RWPE2 (cell line): ENCODE measurements around the gene CFI.

Experiments
- ATAC-seq: fragments of 200-7000 bp; cut with Tn5 transposase; 3 replicates; pipeline ENCODE4 v1.9.1; 2021; ENCODE audit warnings: low read depth
- DNase-seq: peaks from one replicate; pipeline ENCODE4 v3.0.0-alpha.2; 2020; ENCODE audit warnings: low spot score
- H3K27ac ChIP-seq: fragments of 450-650 bp; 2 replicates; pipeline ENCODE4 v1.5.1; 2017; ENCODE audit warnings: mild to moderate bottlenecking; ENCODE audit not compliant: poor library complexity, severe bottlenecking
- H3K27me3 ChIP-seq: fragments of 250-450 bp; sonication (Bioruptor Pico); 2 replicates; pipeline ENCODE4 v1.5.1; 2021; ENCODE audit warnings: mild to moderate bottlenecking, moderate library complexity; ENCODE audit not compliant: insufficient read depth, poor library complexity, severe bottlenecking
- H3K36me3 ChIP-seq: fragments of 250-450 bp; sonication (Bioruptor Pico); 2 replicates; pipeline ENCODE4 v1.5.1; 2020; ENCODE audit warnings: low read depth, mild to moderate bottlenecking, moderate library complexity
- H3K4me1 ChIP-seq: fragments of 250-450 bp; sonication (Bioruptor Pico); 2 replicates; pipeline ENCODE4 v1.5.1; 2021; ENCODE audit warnings: mild to moderate bottlenecking, moderate library complexity; ENCODE audit not compliant: insufficient read depth, poor library complexity, severe bottlenecking
- H3K4me3 ChIP-seq: fragments of 250-450 bp; sonication (Bioruptor Pico); 2 replicates; pipeline ENCODE4 v1.5.1; 2021; ENCODE audit warnings: mild to moderate bottlenecking, moderate library complexity; ENCODE audit not compliant: severe bottlenecking
- H3K9me3 ChIP-seq: fragments of 250-450 bp; sonication (Bioruptor Pico); 2 replicates; pipeline ENCODE4 v1.5.1; 2021; ENCODE audit warnings: mild to moderate bottlenecking, moderate library complexity; ENCODE audit not compliant: severe bottlenecking
- CTCF ChIP-seq: fragments of 450-650 bp; IDR thresholded peaks from one replicate; pipeline ENCODE4 v1.5.1; 2017; ENCODE audit warnings: mild to moderate bottlenecking, moderate library complexity; ENCODE audit not compliant: poor library complexity, severe bottlenecking

Gene CFI

GRCh38 chr4:109801895-109802319 is at the start of gene CFI:
Gene CFI (minus strand): TSS chr4:109801999. CDS start chr4:109801971, 28 bp downstream.
- ATAC-seq (peak; percentile 75), DNase-seq (no peak)
- Histone ChIP-seq H3K9me3 (no peaks in the 10 kb centered on the region), H3K4me3 (no peak within 1 kb of the TSS), H3K27ac (no peak within 1 kb of the TSS), H3K4me1 (peaks cover 7% of the 10 kb centered on the region), H3K36me3 (no peaks in the 10 kb centered on the region; the same call in 1 of the 2 replicates), H3K27me3 (no peaks in the 10 kb centered on the region)
- no peak for TF ChIP-seq CTCF

DNA sequence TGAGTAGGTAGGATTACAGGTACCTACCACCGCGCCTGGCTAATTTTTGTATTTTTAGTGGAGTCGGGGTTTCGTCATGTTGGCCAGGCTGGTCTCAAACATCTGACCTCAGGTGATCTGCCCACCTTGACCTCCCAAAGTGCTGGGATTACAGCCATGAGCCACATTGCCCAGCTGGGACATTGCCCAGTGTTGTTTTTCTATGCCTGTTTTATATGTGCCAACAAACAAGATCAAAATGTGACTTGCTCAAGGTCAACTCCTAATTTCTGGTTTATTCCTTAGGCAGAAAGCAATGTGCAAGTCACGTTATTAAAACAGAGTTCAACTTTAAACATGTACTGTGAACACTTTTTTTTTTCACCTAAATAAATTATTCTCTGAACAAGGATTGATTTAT is 48.8 kb upstream of the CFI start:
- Histone ChIP-seq H3K36me3 (no peaks in the 10 kb centered on the region), H3K4me3 (no peak overlapping the region), H3K9me3 (no peaks in the 10 kb centered on the region), H3K27me3 (no peaks in the 10 kb centered on the region), H3K4me1 (no peaks in the 10 kb centered on the region), H3K27ac (no peak overlapping the region)
- DNase-seq: no peak
- ATAC-seq: no peak
- no peak for TF ChIP-seq CTCF

GRCh38 chr4:109848501-109848900 is 46.7 kb upstream of the CFI start:
- no peaks in the 10 kb centered on the region for H3K9me3 ChIP-seq
- no peaks in the 10 kb centered on the region for H3K36me3 ChIP-seq
- TF ChIP-seq CTCF: no peak
- no peaks in the 10 kb centered on the region for H3K4me1 ChIP-seq
- H3K4me3 ChIP-seq: no peak overlapping the region
- no peaks in the 10 kb centered on the region for H3K27me3 ChIP-seq
- no peak overlapping the region for H3K27ac ChIP-seq
- DNase-seq (no peak), ATAC-seq (no peak)

GRCh38 chr4:109847896-109848442 is 46.2 kb upstream of the CFI start, which contains the start of gene LRIT3:
Gene LRIT3 (plus strand): TSS chr4:109848107. CDS start chr4:109848202, 95 bp downstream.
- H3K4me3 ChIP-seq: no peak within 1 kb of the TSS
- H3K36me3 ChIP-seq: no peaks in the 10 kb centered on the region
- ATAC-seq (no peak), DNase-seq (no peak)
- H3K27me3 ChIP-seq: no peaks in the 10 kb centered on the region
- H3K9me3 ChIP-seq: no peaks in the 10 kb centered on the region
- no peak within 1 kb of the TSS for H3K27ac ChIP-seq
- no peaks in the 10 kb centered on the region for H3K4me1 ChIP-seq
- TF ChIP-seq CTCF: no peak

DNA sequence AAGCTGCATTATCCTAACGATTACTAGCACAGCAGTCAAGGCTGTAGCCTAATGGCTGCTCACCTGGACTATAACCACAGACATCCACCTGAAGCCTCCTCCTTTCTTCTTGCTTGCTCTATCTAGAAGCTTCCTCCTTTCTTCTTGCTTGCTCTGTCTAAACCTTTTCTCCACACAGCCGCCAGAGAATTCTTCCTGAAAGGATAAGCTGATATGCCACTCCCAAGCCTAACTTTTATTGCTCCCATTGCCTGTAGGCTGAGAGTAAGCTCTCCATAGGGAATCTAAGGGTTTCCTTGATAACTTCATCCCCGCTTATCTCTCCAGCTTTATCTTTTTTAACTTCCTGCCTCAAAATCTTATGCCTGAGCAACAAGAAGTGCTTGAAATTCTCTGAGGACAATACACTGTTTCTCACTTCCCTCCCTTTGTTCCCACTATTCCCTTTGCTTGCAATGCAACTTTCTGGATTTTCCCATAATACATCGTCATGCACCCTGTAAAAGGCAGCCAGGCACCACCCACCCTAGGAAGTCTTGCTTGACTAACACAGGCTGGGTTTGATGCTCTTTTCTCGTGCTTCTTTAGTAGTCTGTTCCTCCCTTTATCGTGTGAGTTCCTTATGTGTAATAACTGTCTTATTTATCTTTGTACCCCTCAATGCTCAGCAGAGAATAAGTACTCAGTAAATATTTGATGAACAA is 44.7 kb upstream of the CFI start:
- Histone ChIP-seq H3K27ac (no peak overlapping the region), H3K9me3 (no peaks in the 10 kb centered on the region), H3K4me3 (no peak overlapping the region), H3K4me1 (no peaks in the 10 kb centered on the region), H3K27me3 (no peaks in the 10 kb centered on the region), H3K36me3 (no peaks in the 10 kb centered on the region)
- no peak for TF ChIP-seq CTCF
- no peak for ATAC-seq
- no peak for DNase-seq
